ENCODE results near the gene PRRX2. TPM values are rescaled to one million over a fixed set of nuclear protein-coding genes. Genes with fewer than 3 reads are reported as not detected.

Gene PRRX2
- total and polyA plus RNA-seq, 9 of the 15 experiments (the other 6 are each of a cell fraction or from before 2014, with no cell fraction given) = 0.21 TPM; not detected in 8

DNA sequence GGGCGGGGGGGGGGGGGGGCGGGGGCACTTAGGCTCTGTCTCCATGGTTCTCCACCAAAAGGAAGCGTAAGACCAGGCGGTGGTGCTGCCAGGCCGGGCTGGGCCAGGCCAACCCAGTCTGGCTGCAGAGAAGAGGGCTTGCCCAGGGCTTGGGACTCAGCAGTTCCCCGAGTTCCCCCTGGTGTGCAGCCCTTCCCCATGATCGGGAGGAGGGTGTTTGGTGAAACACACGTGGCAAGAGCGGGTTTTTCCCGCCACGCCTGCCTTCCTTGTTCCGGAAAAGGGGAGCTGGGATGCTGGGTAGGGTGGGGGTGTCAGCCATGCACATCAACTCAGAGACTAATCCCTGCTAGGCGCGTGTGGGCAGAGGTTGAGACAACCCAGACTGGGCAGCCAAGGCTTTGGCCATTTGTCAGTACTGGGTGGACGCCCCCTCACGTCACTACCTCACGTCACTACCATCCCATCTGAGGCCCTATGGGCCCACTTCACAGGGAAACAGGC lies 32.9 kb downstream of the PRRX2 start (continued):
- no peak for TF ChIP-seq SRSF7 (optimal IDR thresholded peaks at IDR 0.05; ENCODE audit: low read depth, low read length)
- TF ChIP-seq COPS2 (conservative IDR thresholded peaks at IDR 0.05) = no peak
- TF ChIP-seq HNRNPL (IDR thresholded peaks at IDR 0.05; ENCODE audit: low read depth, low read length) = no peak
- TF ChIP-seq TEAD2 (tag; IDR thresholded peaks at IDR 0.05) = no peak
- peak; percentile 16; the same call in 1 of the 2 replicates for TF ChIP-seq CEBPG (CRISPR knock-in tag; IDR thresholded peaks at IDR 0.05)
- no peak for TF ChIP-seq CEBPG (tag; conservative IDR thresholded peaks at IDR 0.05 in 1 of 2, IDR thresholded peaks at IDR 0.05 in 1 of 2)
- TF ChIP-seq USF1 (CRISPR knock-in tag; IDR thresholded peaks at IDR 0.05) = peak; percentile 32; the same call in 1 of the 2 replicates
- TF ChIP-seq BRF1 (IDR thresholded peaks at IDR 0.05; ENCODE audit: borderline replicate concordance, extremely low read depth, insufficient read length) = no peak

DNA sequence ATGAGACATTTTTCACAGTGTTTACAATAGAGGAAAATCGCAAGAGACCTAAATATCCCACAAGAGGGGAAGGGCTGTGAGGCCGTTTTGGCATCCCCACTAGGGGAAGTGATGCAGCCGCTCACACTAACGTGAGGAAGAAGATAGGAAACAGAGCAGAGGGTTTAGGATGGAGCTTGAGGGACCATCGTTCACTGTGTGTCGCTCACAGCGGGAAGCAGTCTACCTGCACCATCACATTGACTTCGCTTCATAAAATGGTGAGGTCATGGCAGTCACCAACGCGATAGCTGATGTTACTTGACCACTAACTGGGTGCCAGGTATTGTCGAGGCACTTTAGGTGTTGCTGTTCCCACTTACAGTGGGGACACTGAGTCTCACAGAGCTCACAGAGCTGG lies 35.6 kb downstream of the PRRX2 start:
- no TSS peak for BruUV-seq (replicated peaks)
- CTCF ChIA-PET (ENCODE audit: low intra/inter-chr PET ratio) = no interaction called here
- intact Hi-C loops (cut with micrococcal nuclease) = no loop called here

More for the DNA sequence above, 35.6 kb downstream of the PRRX2 start:
- no peak overlapping the region for H3K4me3 ChIP-seq
- FAIRE-seq = peak; percentile 23
- no peak overlapping the region for H3K27ac ChIP-seq (ENCODE audit: extremely low read depth, low read depth, low read length)
- no peaks in the 10 kb centered on the region for H3K9me1 ChIP-seq (ENCODE audit: control insufficient read depth, insufficient read depth, low read length)
- POLR2A ChIA-PET = interaction anchor here (0.7 kb wide), 1 partner anchor 519 kb away, joined by 3 read pairs; no protein-coding TSS in a partner anchor
- no peak overlapping the region for H2AFZ ChIP-seq (ENCODE audit: low read depth, low read length)
- in situ Hi-C loops (cut with MboI) = no loop called here
- DNase-seq (ENCODE audit: extremely low read depth in 1 of 4, low spot score in 3 of 4) = no peak
- H3K4me2 ChIP-seq (ENCODE audit: insufficient read depth, low read length) = no peak overlapping the region
- TF ChIP-seq RCOR1 (IDR thresholded peaks at IDR 0.05; ENCODE audit: borderline replicate concordance in 1 of 2, low read depth in 2 of 2, low read length in 2 of 2) = 0 out of 4 replicates have a peak, but pooled peaks of 1 of the 2 experiments have one; percentile 15
- TF ChIP-seq CTBP1 (IDR thresholded peaks at IDR 0.05; ENCODE audit: borderline replicate concordance) = peak; percentile 61
- no peak for TF ChIP-seq NCOA4 (IDR thresholded peaks at IDR 0.05; ENCODE audit: partially characterized antibody)
- no peak for TF ChIP-seq CBFA2T2 (conservative IDR thresholded peaks at IDR 0.05)
- TF ChIP-seq SPI1 (IDR thresholded peaks at IDR 0.05; ENCODE audit: borderline replicate concordance, low read depth, low read length) = 0 out of 2 replicates have a peak, but pooled peaks have one; percentile 18
- H3K36me3 ChIP-seq (ENCODE audit: control insufficient read depth, insufficient read depth, low read length) = no peaks in the 10 kb centered on the region
- H3K9ac ChIP-seq (ENCODE audit: insufficient read depth in 1 of 2, low read depth in 2 of 2, low read length in 2 of 2) = no peak overlapping the region
- WGBS (ENCODE audit: insufficient coverage, low coverage, missing lambda C conversion rate) = 7% methylated on average over 11 of the region's 11 CpGs
- H4K20me1 ChIP-seq (replicated peaks; ENCODE audit: control insufficient read depth, insufficient read depth, low read length) = no peaks in the 10 kb centered on the region
- peaks cover 58 to 79% of the 10 kb centered on the region in 2 experiments for H3K27me3 ChIP-seq (ENCODE audit: control insufficient read depth in 2 of 2, insufficient read depth in 2 of 2, low read length in 2 of 2)
- H3K79me2 ChIP-seq (ENCODE audit: control insufficient read depth, insufficient read depth, low read length) = no peaks in the 10 kb centered on the region
- no peaks in the 10 kb centered on the region for H3K9me3 ChIP-seq (replicated peaks; ENCODE audit: control insufficient read depth, insufficient read depth, low read depth, low read length)
- peaks cover 0 to 20% of the 10 kb centered on the region in 2 experiments; a peak in 2 of 5 replicates for H3K4me1 ChIP-seq (replicated peaks in 1 of 2; ENCODE audit: control insufficient read depth in 2 of 2, insufficient read depth in 2 of 2, low read length in 2 of 2)
- no peak; the same call in 2 of the 3 replicates for ATAC-seq

Data from K562 (cell line).